ENCODE data around the gene OR10A4. TPM values are rescaled to one million over a fixed set of nuclear protein-coding genes. Genes with fewer than 3 reads are reported as not detected.
"Not testable (repeated sequence)": the region's sequence is repeated elsewhere in the genome, so short reads cannot be mapped to it uniquely, and the experiment has no call there.

The OR10A4 gene
- total RNA-seq, 4 donors from 2014 or later = not detected

- Histone ChIP-seq H3K27ac (no peak overlapping the region), H3K4me3 (no peak overlapping the region), H3K36me3 (no peaks in the 10 kb centered on the region), H3K9me3 (peaks cover 0 to 5% (median 0%) of the 10 kb centered on the region in 3 donors), H3K27me3 (no peaks in the 10 kb centered on the region), H3K4me1 (no peaks in the 10 kb centered on the region)
- 86 to 92% methylated on average over 2 of the region's 2 CpGs for WGBS, 2 donors (ENCODE audit: low coverage in 1 of 2)
- no peak for TF ChIP-seq EP300 (IDR thresholded peaks at IDR 0.05)
- TF ChIP-seq POLR2A (IDR thresholded peaks at IDR 0.05) = no peak
- TF ChIP-seq POLR2AphosphoS5 (IDR thresholded peaks at IDR 0.05) = no peak
- TF ChIP-seq CTCF (IDR thresholded peaks at IDR 0.05) = no peak
- no peak for ATAC-seq
These were observed 664 bp upstream of the OR10A4 start for GRCh38 chr11:6875761-6876160.

GRCh38 chr11:6876914-6877313, 489 bp downstream of the OR10A4 start:
- TF ChIP-seq POLR2A (IDR thresholded peaks at IDR 0.05) (no peak), POLR2AphosphoS5 (IDR thresholded peaks at IDR 0.05) (no peak), CTCF (IDR thresholded peaks at IDR 0.05) (no peak), EP300 (IDR thresholded peaks at IDR 0.05) (no peak)
- no peak overlapping the region for H3K27ac ChIP-seq
- ATAC-seq = no peak
- H3K36me3 ChIP-seq = no peaks in the 10 kb centered on the region
- H3K4me3 ChIP-seq = no peak overlapping the region
- 81 to 87% methylated on average over 3 of the region's 3 CpGs for WGBS, 2 donors (ENCODE audit: low coverage in 1 of 2)
- H3K9me3 ChIP-seq = peaks cover 0 to 5% (median 0%) of the 10 kb centered on the region in 3 donors
- no peaks in the 10 kb centered on the region for H3K4me1 ChIP-seq
- no peaks in the 10 kb centered on the region for H3K27me3 ChIP-seq

GRCh38 chr11:6882751-6883150, 6.3 kb downstream of the OR10A4 start:
- TF ChIP-seq CTCF (IDR thresholded peaks at IDR 0.05) (no peak), EP300 (IDR thresholded peaks at IDR 0.05) (no peak), POLR2AphosphoS5 (IDR thresholded peaks at IDR 0.05) (no peak), POLR2A (IDR thresholded peaks at IDR 0.05) (no peak)
- no peak for ATAC-seq
- Histone ChIP-seq H3K9me3 (peaks cover 0 to 3% (median 0%) of the 10 kb centered on the region in 3 donors), H3K4me3 (no peak overlapping the region), H3K4me1 (no peaks in the 10 kb centered on the region), H3K27ac (no peak overlapping the region), H3K27me3 (no peaks in the 10 kb centered on the region), H3K36me3 (no peaks in the 10 kb centered on the region)

GRCh38 chr11:6887711-6888110, 11.3 kb downstream of the OR10A4 start:
- H3K4me1 ChIP-seq, H3K4me3 ChIP-seq, H3K27ac ChIP-seq, H3K27me3 ChIP-seq, H3K9me3 ChIP-seq, H3K36me3 ChIP-seq, ATAC-seq: not testable (repeated sequence)
- WGBS, 2 donors (ENCODE audit: low coverage in 1 of 2) = 95 to 98% methylated on average over 2 to 5 of the region's 5 CpGs

- ATAC-seq = no peak
- H3K4me1 ChIP-seq = no peaks in the 10 kb centered on the region
- H3K9me3 ChIP-seq = peaks cover 0 to 4% (median 0%) of the 10 kb centered on the region in 3 donors
- no peaks in the 10 kb centered on the region for H3K36me3 ChIP-seq
- H3K4me3 ChIP-seq = no peak overlapping the region
- TF ChIP-seq CTCF (IDR thresholded peaks at IDR 0.05) (no peak), POLR2A (IDR thresholded peaks at IDR 0.05) (no peak), EP300 (IDR thresholded peaks at IDR 0.05) (no peak), POLR2AphosphoS5 (IDR thresholded peaks at IDR 0.05) (no peak)
- no peak overlapping the region for H3K27ac ChIP-seq
- no peaks in the 10 kb centered on the region for H3K27me3 ChIP-seq
- 60 to 87% methylated on average over 3 to 4 of the region's 4 CpGs for WGBS, 2 donors (ENCODE audit: low coverage in 1 of 2)
These were observed 12.4 kb downstream of the OR10A4 start for GRCh38 chr11:6888830-6889229.

All from gastroesophageal sphincter (tissue), 4 donors.